GM20000 (cell line): Measurements from ENCODE around the gene PIK3R5.

ENCODE experiments used
- DNase-seq: peaks from one replicate; pipeline ENCODE4 v3.0.0; 2012; ENCODE audit warnings: low spot score
- CTCF ChIP-seq: IDR thresholded peaks from 2 replicates; pipeline ENCODE4 v1.5.1; 2012; ENCODE audit warnings: mild to moderate bottlenecking, control low read depth; ENCODE audit errors: extremely low read depth, missing control alignments

The PIK3R5 gene

GRCh38 chr17:8964801-8965393 lies 610 bp downstream of the PIK3R5 start:
- no peak for DNase-seq
- no peak for TF ChIP-seq CTCF

- TF ChIP-seq CTCF, result no peak
- DNase-seq, result no peak
Measured at GRCh38 chr17:8963647-8964258, 1.8 kb downstream of the PIK3R5 start.

GRCh38 chr17:8963014-8963413 lies 2.5 kb downstream of the PIK3R5 start:
- no peak for TF ChIP-seq CTCF
- no peak for DNase-seq

GRCh38 chr17:8961829-8962228 lies 3.7 kb downstream of the PIK3R5 start:
- no peak for TF ChIP-seq CTCF

GRCh38 chr17:8960325-8961140 lies 5.0 kb downstream of the PIK3R5 start:
- TF ChIP-seq CTCF, result no peak
- DNase-seq, result no peak

More at GRCh38 chr17:8961829-8962228, 3.7 kb downstream of the PIK3R5 start:
- DNase-seq, result no peak

- DNase-seq, result no peak
- TF ChIP-seq CTCF, result no peak
Measured at GRCh38 chr17:8959312-8959918, 6.1 kb downstream of the PIK3R5 start.

- TF ChIP-seq CTCF, result no peak
- no peak for DNase-seq
Measured at GRCh38 chr17:8957721-8958120, 7.8 kb downstream of the PIK3R5 start.
